Stimulated activated effector memory CD8-positive, alpha-beta T cell treated with anti-CD3 and anti-CD28 coated beads, Interleukin-12 subunit alpha, Interleukin-12 subunit beta, amount 100 ng/mL, for 72 hours (primary cell): ENCODE data around the gene VPS9D1.
A peak's percentile ranks its signal among the peaks of the same experiment; 100 is the strongest.
"Not testable (repeated sequence)": the region's sequence is repeated elsewhere in the genome, so short reads cannot be mapped to it uniquely, and the experiment has no call there.

Experiments used
- ATAC-seq: fragments of 150-1000 bp; cut with Tn5 transposase; 2 replicates; pipeline ENCODE4 v1.10.0; 2021
- DNase-seq, 2 donors: peaks; one replicate each; pipeline ENCODE4 v3.0.0; 2021 to 2022; ENCODE audit warnings: low spot score in 2 of 2
- H3K27ac Mint-ChIP-seq: one replicate; pipeline ENCODE4 v1.8.0; 2022; ENCODE audit warnings: mild to moderate bottlenecking, mixed read lengths
- H3K36me3 Mint-ChIP-seq: one replicate; pipeline ENCODE4 v1.8.0; 2022; ENCODE audit warnings: mild to moderate bottlenecking, mixed read lengths
- H3K4me1 Mint-ChIP-seq: one replicate; pipeline ENCODE4 v1.8.0; 2022; ENCODE audit warnings: mixed read lengths
- H3K4me3 Mint-ChIP-seq: one replicate; pipeline ENCODE4 v1.8.0; 2022; ENCODE audit warnings: mild to moderate bottlenecking, mixed read lengths
- H3K9me3 Mint-ChIP-seq: one replicate; pipeline ENCODE4 v1.8.0; 2022; ENCODE audit warnings: mixed read lengths

The VPS9D1 gene

DNA sequence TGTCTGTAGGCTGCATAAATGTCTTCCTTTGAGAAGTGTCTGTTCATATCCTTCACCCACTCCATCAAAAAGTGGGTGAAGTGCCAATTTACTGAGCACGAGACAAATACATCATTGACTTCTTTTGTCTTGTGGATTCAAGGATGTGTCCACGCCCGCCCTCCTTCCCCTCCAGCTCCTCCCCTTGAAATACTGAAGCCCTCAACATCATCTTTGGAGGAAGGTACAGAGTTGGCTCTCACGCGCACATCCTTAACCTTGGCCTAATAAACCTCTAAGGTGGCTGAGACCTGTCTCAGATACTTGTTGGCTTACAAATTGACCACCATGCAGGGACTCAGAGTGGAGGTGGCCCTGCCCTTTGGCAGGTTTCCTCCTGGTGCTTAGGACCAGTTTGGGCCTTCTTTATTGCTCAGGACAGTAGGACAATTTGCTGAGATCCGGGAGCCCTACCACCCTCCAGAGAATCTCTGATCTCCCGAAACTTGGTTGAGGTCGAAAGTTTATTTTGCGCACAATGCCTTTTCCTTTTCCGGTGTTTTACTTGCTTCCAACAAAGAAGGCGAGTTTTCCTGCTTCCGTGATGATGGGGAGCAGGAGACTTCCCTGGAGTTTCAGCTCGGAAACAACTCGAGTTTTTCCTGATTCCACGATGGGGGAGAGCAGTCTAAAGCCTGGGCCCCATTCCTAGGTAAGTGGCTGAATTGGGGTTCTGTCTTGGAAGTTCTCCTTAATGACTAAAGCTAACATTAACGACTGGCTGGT, 48.3 kb downstream of the VPS9D1 start:
- no peak for DNase-seq
- Mint-ChIP-seq H3K27ac (no peak overlapping the region), H3K36me3 (no peaks in the 10 kb centered on the region), H3K4me3 (no peak overlapping the region), H3K4me1 (no peaks in the 10 kb centered on the region), H3K9me3 (no peaks in the 10 kb centered on the region)
- no peak for ATAC-seq

DNA sequence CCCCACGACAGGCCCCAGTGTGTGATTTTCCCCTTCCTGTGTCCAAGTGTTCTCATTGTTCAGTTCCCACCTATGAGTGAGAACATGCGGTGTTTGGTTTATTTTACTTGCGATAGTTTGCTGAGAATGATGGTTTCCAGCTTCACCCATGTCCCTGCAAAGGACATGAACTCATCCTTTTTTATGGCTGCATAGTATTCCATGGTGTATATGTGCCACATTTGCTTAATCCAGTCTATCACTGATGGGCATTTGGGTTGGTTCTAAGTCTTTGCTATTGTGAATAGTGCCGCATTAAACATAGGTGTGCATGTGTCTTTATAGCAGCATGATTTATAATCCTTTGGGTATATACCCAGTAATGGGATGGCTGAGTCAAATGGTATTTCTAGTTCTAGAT, 49.1 kb downstream of the VPS9D1 start:
- not testable (repeated sequence) for H3K36me3 Mint-ChIP-seq, ATAC-seq, H3K4me3 Mint-ChIP-seq, H3K4me1 Mint-ChIP-seq, DNase-seq, H3K27ac Mint-ChIP-seq, H3K9me3 Mint-ChIP-seq

DNA sequence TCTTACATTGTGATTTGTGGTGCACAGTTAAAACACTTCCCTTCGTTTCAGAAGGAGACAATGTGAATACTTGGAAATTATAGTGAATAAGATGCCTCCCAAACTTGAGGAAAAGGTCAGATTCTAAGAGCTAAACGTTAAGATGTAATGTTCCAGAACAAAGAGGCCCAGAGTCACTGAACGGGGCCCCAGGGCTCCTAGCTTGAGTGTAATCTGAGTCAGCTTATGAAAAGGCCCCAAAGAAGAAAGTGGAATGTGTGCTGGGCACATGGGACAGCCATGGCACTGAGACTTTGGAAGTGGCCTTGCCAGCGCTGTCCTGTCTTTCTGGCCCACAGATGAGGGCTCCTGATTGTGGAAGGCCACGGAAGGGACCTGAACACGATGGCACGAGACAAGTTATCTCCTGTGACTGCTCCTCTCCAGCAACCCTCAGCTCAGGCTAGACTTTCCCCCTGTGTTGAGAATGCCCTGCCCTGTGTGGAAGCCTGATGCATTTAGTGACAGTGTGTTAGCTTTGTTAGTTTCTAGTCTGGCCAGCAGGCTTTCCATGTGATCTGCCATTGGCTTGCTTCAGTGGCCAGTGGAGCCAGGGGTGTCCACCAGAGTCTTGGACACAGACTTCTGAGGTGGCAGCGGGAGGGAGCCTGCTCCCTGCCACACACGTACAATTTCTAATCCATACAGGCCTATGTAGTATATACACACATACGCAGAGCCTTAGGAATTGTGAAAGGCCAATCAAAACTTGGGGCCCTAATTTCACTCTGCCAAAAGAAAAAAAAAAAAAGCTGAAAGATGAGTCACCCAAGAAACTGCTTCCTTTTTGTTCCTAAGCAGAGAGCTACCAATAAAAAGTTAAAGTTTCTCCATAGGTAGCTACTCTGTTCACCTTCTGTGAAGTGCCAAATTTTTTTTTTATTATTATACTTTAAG, 49.9 kb downstream of the VPS9D1 start:
- no peaks in the 10 kb centered on the region for H3K9me3 Mint-ChIP-seq
- no peak overlapping the region for H3K27ac Mint-ChIP-seq
- DNase-seq (no peak), ATAC-seq (no peak)
- no peaks in the 10 kb centered on the region for H3K36me3 Mint-ChIP-seq
- H3K4me3 Mint-ChIP-seq, result no peak overlapping the region
- no peaks in the 10 kb centered on the region for H3K4me1 Mint-ChIP-seq

DNA sequence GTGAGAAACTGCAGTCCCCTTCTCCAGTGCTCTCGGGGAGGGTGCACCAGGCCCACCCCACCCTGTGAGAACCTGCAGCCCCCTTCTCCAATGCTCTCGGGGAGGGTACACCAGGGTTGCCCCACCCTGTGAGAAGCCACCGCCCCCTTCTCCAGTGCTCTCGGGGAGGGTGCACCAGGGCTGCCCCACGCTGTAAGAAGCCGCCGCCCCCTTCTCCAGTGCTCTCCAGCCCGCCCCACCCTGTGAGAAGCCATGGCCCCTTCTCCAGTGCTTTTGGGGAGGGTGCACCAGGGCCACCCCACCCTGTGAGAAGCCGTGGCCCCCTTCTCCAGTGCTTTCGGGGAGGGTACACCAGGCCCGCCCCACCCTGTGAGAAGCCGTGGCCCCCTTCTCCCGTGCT, 50.9 kb downstream of the VPS9D1 start:
- H3K36me3 Mint-ChIP-seq, result no peaks in the 10 kb centered on the region
- no peak overlapping the region for H3K4me3 Mint-ChIP-seq
- no peak overlapping the region for H3K27ac Mint-ChIP-seq
- no peak for ATAC-seq
- no peaks in the 10 kb centered on the region for H3K4me1 Mint-ChIP-seq
- H3K9me3 Mint-ChIP-seq, result no peaks in the 10 kb centered on the region
- DNase-seq, result no peak

- H3K4me3 Mint-ChIP-seq, result no peak overlapping the region
- H3K27ac Mint-ChIP-seq, result no peak overlapping the region
- no peaks in the 10 kb centered on the region for H3K4me1 Mint-ChIP-seq
Observed at GRCh38 chr16:89668790-89669158, 51.9 kb downstream of the VPS9D1 start.

DNA sequence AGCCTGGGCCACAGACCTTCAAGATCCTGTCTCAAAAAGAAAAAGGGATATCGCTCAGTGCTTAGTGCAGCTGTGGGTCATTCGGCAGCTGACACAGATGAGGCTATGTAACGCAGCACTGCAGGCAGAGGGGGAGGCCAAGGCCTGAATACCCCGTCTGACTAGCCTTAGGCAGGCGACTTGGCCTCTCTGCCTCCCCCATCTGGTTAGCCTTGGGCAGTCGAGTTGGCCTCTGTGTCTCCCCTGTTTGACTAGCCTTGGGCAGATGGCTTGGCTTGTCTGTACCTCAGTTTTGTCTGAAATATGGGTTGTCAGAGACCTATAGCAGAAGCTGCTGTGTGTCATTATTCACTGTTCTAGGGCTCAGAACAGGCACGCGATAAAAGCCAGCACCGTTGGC, 53.1 kb downstream of the VPS9D1 start:
- Mint-ChIP-seq H3K27ac (no peak overlapping the region), H3K4me1 (no peaks in the 10 kb centered on the region)
- no peak for ATAC-seq

More at GRCh38 chr16:89668790-89669158, 51.9 kb downstream of the VPS9D1 start:
- no peaks in the 10 kb centered on the region for H3K9me3 Mint-ChIP-seq
- peaks cover 7% of the 10 kb centered on the region for H3K36me3 Mint-ChIP-seq
- ATAC-seq (no peak), DNase-seq (no peak)

DNA sequence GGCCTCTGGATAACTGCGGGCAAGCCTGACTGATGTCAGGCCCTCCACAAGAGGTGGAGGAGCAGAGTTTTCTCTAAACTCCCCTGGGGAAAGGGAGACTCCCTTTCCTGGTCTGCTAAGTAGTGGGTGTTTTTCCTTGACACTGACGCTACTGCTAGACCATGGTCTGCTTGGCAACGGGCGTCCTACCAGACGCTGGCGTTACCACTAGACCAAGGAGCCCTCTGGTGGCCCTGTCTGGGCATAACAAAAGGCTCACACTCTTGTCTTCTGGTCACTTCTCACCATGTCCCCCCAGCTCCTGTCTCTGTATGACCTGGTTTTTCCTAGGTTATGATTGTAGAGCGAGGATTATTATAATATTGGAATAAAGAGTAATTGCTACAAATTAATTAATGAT, 53.7 kb downstream of the VPS9D1 start:
- not testable (repeated sequence) for H3K9me3 Mint-ChIP-seq, H3K4me1 Mint-ChIP-seq, H3K27ac Mint-ChIP-seq, ATAC-seq, DNase-seq, H3K4me3 Mint-ChIP-seq
- peaks cover 25% of the 10 kb centered on the region for H3K36me3 Mint-ChIP-seq

More for the DNA sequence above, 53.1 kb downstream of the VPS9D1 start:
- H3K9me3 Mint-ChIP-seq, result no peaks in the 10 kb centered on the region
- DNase-seq, result no peak
- H3K4me3 Mint-ChIP-seq, result no peak overlapping the region
- peaks cover 18% of the 10 kb centered on the region for H3K36me3 Mint-ChIP-seq

DNA sequence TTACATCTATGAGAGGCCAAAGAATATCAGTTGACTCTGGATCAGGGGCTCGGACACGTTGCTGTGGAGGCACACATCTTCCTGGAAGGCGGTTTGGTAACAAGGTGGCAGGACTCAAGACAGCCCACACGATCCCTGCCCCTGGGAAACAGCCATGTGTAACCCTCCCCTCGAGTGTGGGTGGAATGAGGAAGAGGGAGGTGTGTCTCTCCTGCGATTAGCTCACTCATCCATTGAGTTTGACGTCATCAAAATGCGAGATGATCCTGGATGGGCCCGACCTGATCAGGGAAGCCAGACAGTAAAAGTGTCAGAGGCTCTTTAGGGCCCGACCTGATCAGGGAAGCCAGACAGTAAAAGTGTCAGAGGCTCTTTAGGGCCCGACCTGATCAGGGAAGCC, 56.5 kb downstream of the VPS9D1 start:
- H3K9me3 Mint-ChIP-seq, ATAC-seq, H3K27ac Mint-ChIP-seq, H3K4me3 Mint-ChIP-seq, DNase-seq: not testable (repeated sequence)
- Mint-ChIP-seq H3K4me1 (peaks cover 11% of the 10 kb centered on the region), H3K36me3 (peaks cover 46% of the 10 kb centered on the region)

DNA sequence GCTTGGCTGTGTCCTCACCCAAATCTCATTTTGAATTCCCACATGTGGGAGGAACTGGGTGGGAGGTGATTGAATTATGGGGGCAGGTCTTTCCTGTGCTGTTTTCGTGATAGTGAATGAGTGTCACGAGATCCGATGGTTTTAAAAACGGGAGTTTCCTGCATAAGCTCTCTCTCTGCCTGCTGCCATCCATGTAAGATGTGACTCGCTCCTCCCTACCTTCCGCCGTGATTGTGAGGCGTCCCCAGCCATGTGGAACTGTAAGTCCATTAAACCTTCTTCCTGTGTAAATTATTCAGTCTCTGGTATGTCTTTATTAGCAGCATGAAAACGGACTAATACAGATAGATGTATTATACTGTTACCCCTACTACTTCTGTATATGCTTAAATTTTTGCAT, 59.5 kb downstream of the VPS9D1 start:
- peak overlapping the region; percentile 11 for H3K27ac Mint-ChIP-seq
- H3K4me1 Mint-ChIP-seq, result peaks cover 28% of the 10 kb centered on the region
- ATAC-seq, result no peak
- H3K9me3 Mint-ChIP-seq, result no peaks in the 10 kb centered on the region
- no peak for DNase-seq
- peaks cover 50% of the 10 kb centered on the region for H3K36me3 Mint-ChIP-seq
- no peak overlapping the region for H3K4me3 Mint-ChIP-seq

DNA sequence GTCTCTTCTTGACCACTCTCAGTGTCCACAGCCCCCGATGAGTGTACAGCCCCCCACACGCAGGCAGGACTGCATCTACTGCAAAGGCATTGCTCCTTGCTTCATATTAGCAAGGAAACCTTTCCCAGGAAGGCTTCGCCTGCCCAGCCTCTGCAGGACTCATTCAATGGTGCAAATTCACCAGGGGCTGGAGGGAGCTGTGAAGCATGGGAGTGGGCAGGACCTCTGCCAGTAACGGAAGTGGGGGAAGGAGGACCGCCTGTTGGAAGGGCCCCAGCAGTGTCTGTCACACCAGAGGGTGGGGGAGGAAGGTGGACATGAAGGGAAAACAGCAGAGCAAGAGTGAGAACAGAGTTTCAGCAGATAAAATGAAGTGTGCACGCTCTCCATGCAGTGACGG, 60.6 kb downstream of the VPS9D1 start:
- Mint-ChIP-seq H3K4me1 (peaks cover 35% of the 10 kb centered on the region), H3K27ac (no peak overlapping the region), H3K36me3 (peaks cover 61% of the 10 kb centered on the region), H3K9me3 (no peaks in the 10 kb centered on the region), H3K4me3 (no peak overlapping the region)
- ATAC-seq, result no peak
- no peak for DNase-seq

DNA sequence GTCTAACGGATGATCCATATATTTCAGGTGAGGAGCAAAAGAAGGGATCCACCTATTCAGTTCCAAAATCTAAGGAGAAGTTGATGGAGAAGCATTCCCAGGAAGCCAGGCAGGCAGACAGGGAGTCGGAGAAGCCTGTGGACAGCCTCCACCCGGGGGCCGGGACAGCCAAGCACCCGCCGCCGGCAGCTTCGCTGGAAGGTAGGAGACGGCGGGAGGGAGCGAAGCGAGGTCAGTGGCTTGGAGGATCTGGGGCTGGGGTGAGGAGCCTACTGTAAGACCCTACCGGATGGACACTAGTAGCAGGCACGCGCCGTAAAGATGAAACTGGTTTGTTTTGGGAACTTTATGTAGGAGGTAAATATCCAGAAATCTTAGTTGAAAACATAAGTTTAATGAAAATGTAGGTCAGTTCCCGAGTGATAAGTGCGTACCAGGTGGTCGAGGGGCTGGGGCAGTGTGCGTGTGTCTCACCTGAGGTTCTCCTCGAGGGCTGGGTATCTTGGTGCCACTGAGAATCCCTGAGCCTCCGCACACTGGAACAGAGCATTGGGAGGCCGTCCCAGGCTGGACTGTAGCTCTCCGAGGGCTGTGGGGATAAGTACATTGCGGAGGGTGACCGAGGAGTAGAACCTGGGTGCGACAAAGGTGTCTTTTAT, 62.3 kb downstream of the VPS9D1 start:
- Mint-ChIP-seq H3K9me3 (no peaks in the 10 kb centered on the region), H3K4me1 (peaks cover 37% of the 10 kb centered on the region), H3K36me3 (peaks cover 68% of the 10 kb centered on the region), H3K4me3 (peak overlapping the region; percentile 88), H3K27ac (peak overlapping the region; percentile 94)
- DNase-seq, result no peak
- peak; percentile 33 for ATAC-seq

DNA sequence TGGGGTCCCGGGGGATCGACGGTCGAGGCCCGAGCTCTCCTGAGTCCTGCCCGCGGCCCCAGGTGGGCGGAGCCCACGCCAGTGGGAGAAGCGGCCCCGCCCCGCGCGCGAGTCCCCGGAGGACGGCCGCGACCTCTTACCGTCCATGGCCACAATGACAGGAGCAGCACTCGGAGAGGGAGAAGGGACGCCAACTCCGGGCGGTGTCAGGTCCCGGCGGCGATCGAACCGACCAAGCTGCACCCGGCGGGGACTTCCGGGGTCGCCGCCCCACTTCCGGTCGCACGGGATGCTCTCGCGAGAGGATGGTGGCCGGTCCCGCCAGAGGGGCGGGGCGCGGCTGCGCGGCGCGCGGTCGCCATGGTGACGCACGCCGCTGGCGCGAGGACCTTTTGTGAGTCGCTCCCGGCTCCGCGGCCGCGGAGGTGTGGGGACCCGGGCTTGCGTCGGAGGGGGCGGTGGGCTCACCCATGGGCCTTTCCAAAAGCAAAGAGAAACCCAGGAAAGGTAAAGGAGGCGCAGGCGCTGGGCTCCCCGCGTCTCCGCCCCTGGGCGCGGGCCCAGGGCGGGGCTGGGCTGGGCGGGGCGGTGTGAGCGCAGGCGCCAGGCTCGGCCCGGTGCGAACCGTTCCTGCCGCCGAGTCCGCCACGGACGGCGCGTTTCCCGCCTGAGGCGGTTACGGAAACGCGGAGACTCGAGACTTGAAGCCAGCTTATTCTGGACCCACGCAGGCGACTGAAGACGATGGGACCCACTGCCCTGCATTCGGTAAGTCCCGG, 63.1 kb downstream of the VPS9D1 start, which contains the start of the genes CHMP1A and SPATA33:
TSS of gene CHMP1A (minus strand) at position 267 of the 779 bp plus-strand sequence. CDS start at position 147, 120 bp downstream.
TSS of gene SPATA33 (plus strand) at position 395 of the 779 bp plus-strand sequence. CDS start at position 471, 76 bp downstream.
- H3K9me3 Mint-ChIP-seq, result no peaks in the 10 kb centered on the region
- H3K4me1 Mint-ChIP-seq, result peaks cover 37% of the 10 kb centered on the region
- H3K36me3 Mint-ChIP-seq, result peaks cover 68% of the 10 kb centered on the region
- peak within 1 kb of the TSS; percentile 94 for H3K27ac Mint-ChIP-seq
- peak; percentile 94 for ATAC-seq
- H3K4me3 Mint-ChIP-seq, result peak within 1 kb of the TSS; percentile 88
- peak; percentile 95 to 98 for DNase-seq
